Bronchial epithelial cell (primary cell): Measurements from ENCODE around the gene CD52. TPM values are rescaled to one million over a fixed set of nuclear protein-coding genes. Genes with fewer than 3 reads are reported as not detected.

Experiments used
- DNase-seq: peaks from one replicate; pipeline ENCODE4 v3.0.0-alpha.2; 2010; ENCODE audit warnings: low read depth
- FAIRE-seq: peaks from 2 replicates; lab custom pipeline; 2011; peaks lifted over from hg19 to GRCh38; lab: Jason Lieb, UNC
- H3K27me3 ChIP-seq: 2 replicates; pipeline ENCODE4 v1.5.1; 2011; ENCODE audit warnings: low read length; ENCODE audit not compliant: control insufficient read depth, insufficient read depth
- H3K36me3 ChIP-seq: 2 replicates; pipeline ENCODE4 v1.5.1; 2011; ENCODE audit warnings: low read length; ENCODE audit not compliant: control insufficient read depth, insufficient read depth
- H3K4me3 ChIP-seq: 2 replicates; pipeline ENCODE4 v1.5.1; 2011; ENCODE audit warnings: mild to moderate bottlenecking, low read depth, low read length, control low read depth
- total RNA-seq: library from RNA; depleted of rRNA; stranded (reverse); fragments of >200 nt; gene quantifications from 2 replicates; pipeline ENCODE4 v1.2.1, GENCODE V29; 2014
- TF ChIP-seq, protein P1 (sequence below): IDR thresholded peaks from 2 replicates; pipeline ENCODE4 v1.5.1; 2011; ENCODE audit warnings: mild to moderate bottlenecking, moderate library complexity, low read length, control low read depth, inconsistent platforms; ENCODE audit not compliant: insufficient read depth, severe bottlenecking

The CD52 gene
- total RNA-seq, 1 donor from 2014 or later, result not detected

- DNase-seq (no peak), FAIRE-seq (no peak)
- TF ChIP-seq, protein P1, sequence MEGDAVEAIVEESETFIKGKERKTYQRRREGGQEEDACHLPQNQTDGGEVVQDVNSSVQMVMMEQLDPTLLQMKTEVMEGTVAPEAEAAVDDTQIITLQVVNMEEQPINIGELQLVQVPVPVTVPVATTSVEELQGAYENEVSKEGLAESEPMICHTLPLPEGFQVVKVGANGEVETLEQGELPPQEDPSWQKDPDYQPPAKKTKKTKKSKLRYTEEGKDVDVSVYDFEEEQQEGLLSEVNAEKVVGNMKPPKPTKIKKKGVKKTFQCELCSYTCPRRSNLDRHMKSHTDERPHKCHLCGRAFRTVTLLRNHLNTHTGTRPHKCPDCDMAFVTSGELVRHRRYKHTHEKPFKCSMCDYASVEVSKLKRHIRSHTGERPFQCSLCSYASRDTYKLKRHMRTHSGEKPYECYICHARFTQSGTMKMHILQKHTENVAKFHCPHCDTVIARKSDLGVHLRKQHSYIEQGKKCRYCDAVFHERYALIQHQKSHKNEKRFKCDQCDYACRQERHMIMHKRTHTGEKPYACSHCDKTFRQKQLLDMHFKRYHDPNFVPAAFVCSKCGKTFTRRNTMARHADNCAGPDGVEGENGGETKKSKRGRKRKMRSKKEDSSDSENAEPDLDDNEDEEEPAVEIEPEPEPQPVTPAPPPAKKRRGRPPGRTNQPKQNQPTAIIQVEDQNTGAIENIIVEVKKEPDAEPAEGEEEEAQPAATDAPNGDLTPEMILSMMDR, result no peak
- Histone ChIP-seq H3K4me3 (no peak overlapping the region), H3K27me3 (no peaks in the 10 kb centered on the region), H3K36me3 (no peaks in the 10 kb centered on the region)
Observed at GRCh38 chr1:26296340-26297056, 21.3 kb upstream of the CD52 start.

- H3K27me3 ChIP-seq, result no peaks in the 10 kb centered on the region
- no peak for DNase-seq
- no peak overlapping the region for H3K4me3 ChIP-seq
- no peak for FAIRE-seq
- H3K36me3 ChIP-seq, result no peaks in the 10 kb centered on the region
- TF ChIP-seq, protein P1, result no peak
Observed at GRCh38 chr1:26297057-26297790, 20.5 kb upstream of the CD52 start.

DNA sequence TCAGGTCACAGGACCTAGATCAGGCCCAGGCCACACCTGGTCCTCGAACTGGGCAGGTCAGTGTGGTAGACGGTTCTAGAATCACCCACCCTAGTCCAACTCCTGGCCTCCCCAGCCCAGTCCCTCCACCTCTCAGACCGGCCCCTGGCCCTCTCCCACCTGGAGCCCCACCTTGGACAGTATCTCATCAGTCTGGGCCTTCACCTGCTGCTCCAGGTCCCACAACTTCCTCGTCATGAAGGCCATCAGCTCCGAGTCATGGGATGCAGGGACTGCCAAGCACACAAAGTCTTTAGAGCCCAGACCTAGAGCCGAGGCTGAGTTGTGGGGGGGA is 20.0 kb upstream of the CD52 start:
- H3K4me3 ChIP-seq, result no peak overlapping the region
- no peaks in the 10 kb centered on the region for H3K36me3 ChIP-seq
- FAIRE-seq, result no peak

GRCh38 chr1:26300578-26301275 is 17.0 kb upstream of the CD52 start:
- H3K27me3 ChIP-seq, result no peaks in the 10 kb centered on the region
- DNase-seq, result no peak
- no peaks in the 10 kb centered on the region for H3K36me3 ChIP-seq
- TF ChIP-seq, protein P1, result no peak
- no peak overlapping the region for H3K4me3 ChIP-seq
- no peak for FAIRE-seq

More for the DNA sequence above, 20.0 kb upstream of the CD52 start:
- H3K27me3 ChIP-seq, result no peaks in the 10 kb centered on the region
- TF ChIP-seq, protein P1, result no peak
- no peak for DNase-seq

- Histone ChIP-seq H3K36me3 (no peaks in the 10 kb centered on the region), H3K4me3 (no peak overlapping the region), H3K27me3 (no peaks in the 10 kb centered on the region)
- FAIRE-seq (no peak), DNase-seq (no peak)
- TF ChIP-seq, protein P1, result no peak
Observed at GRCh38 chr1:26302733-26303405, 14.9 kb upstream of the CD52 start.
